HepG2 (cell line): ENCODE data around the gene RPS27L. TPM values are rescaled to one million over a fixed set of nuclear protein-coding genes. Genes with fewer than 3 reads are reported as not detected.

Experiments used
- ARNT ChIP-seq: fragments of 450-650 bp; IDR thresholded peaks from 2 replicates; pipeline ENCODE4 v1.6.1; 2017
- ASH2L ChIP-seq: fragments of 300-600, 200-600 bp; sonication (generic); IDR thresholded peaks from 2 replicates; pipeline ENCODE4 v1.7.0; 2017; ENCODE audit warnings: low read depth, mild to moderate bottlenecking, moderate library complexity, mixed read lengths, low read length; ENCODE audit not compliant: insufficient read length
- ATAD3A ChIP-seq: sonication (generic); formaldehyde crosslinking; IDR thresholded peaks from 2 replicates; pipeline ENCODE4 v1.4.0; 2020; ENCODE audit warnings: missing genetic modification reagents
- BCL6 ChIP-seq: IDR thresholded peaks from 2 replicates; pipeline ENCODE4 v1.6.1; 2016; ENCODE audit warnings: missing genetic modification reagents, missing compliant biosample characterization
- CCDC6 ChIP-seq: sonication (generic); formaldehyde crosslinking; IDR thresholded peaks from 2 replicates; pipeline ENCODE4 v1.8.1; 2022; ENCODE audit warnings: mild to moderate bottlenecking, missing genetic modification reagents, moderate library complexity
- DNMT1 ChIP-seq: sonication (generic); formaldehyde crosslinking; IDR thresholded peaks from 2 replicates; pipeline ENCODE4 v1.5.1; 2020; ENCODE audit warnings: mild to moderate bottlenecking, missing genetic modification reagents
- HNRNPLL ChIP-seq: fragments of 200-400 bp; formaldehyde crosslinking; IDR thresholded peaks from 2 replicates; pipeline ENCODE4 v1.6.1; 2017; ENCODE audit warnings: mild to moderate bottlenecking, low read depth, low read length; ENCODE audit not compliant: poor library complexity, severe bottlenecking
- JDP2 ChIP-seq: sonication (generic); formaldehyde crosslinking; IDR thresholded peaks from 2 replicates; pipeline ENCODE4 v1.8.1; 2022; ENCODE audit warnings: missing genetic modification reagents, borderline replicate concordance
- MTA3 ChIP-seq: sonication (generic); formaldehyde crosslinking; IDR thresholded peaks from 2 replicates; pipeline ENCODE4 v1.4.0; 2020; ENCODE audit warnings: missing genetic modification reagents
- POLR2AphosphoS2 ChIP-seq: IDR thresholded peaks from 2 replicates; pipeline ENCODE4 v1.6.1; 2011; ENCODE audit warnings: low read depth, low read length, improper control_type of control experiment
- RFXAP ChIP-seq: sonication (generic); formaldehyde crosslinking; IDR thresholded peaks from 2 replicates; pipeline ENCODE4 v1.4.0; 2020; ENCODE audit warnings: missing genetic modification reagents, borderline replicate concordance
- RNF2 ChIP-seq: fragments of 450-650 bp; conservative IDR thresholded peaks from 2 replicates; pipeline ENCODE4 v1.6.1; 2016; ENCODE audit warnings: low read depth
- SIN3B ChIP-seq: fragments of 150-350 bp; IDR thresholded peaks from 2 replicates; pipeline ENCODE4 v1.6.1; 2014; ENCODE audit warnings: low read length
- SP2 ChIP-seq: sonication (generic); formaldehyde crosslinking; IDR thresholded peaks from 2 replicates; pipeline ENCODE4 v1.5.1; 2020; ENCODE audit warnings: mild to moderate bottlenecking, missing genetic modification reagents
- TRIM24 ChIP-seq: sonication (generic); formaldehyde crosslinking; IDR thresholded peaks from 2 replicates; pipeline ENCODE4 v1.8.0; 2022; ENCODE audit warnings: mild to moderate bottlenecking, missing genetic modification reagents
- ZMYM2 ChIP-seq: sonication (generic); formaldehyde crosslinking; IDR thresholded peaks from 2 replicates; pipeline ENCODE4 v1.8.0; 2022; ENCODE audit warnings: mild to moderate bottlenecking, missing genetic modification reagents
- ZNF180 ChIP-seq: sonication (generic); formaldehyde crosslinking; IDR thresholded peaks from 2 replicates; pipeline ENCODE4 v1.4.0; 2020; ENCODE audit warnings: low read depth, missing genetic modification reagents, borderline replicate concordance
- ZNF296 ChIP-seq: sonication (generic); formaldehyde crosslinking; conservative IDR thresholded peaks from 2 replicates; pipeline ENCODE4 v1.5.0; 2020; ENCODE audit warnings: mild to moderate bottlenecking, missing genetic modification reagents
- ZNF496 ChIP-seq: sonication (generic); formaldehyde crosslinking; IDR thresholded peaks from 2 replicates; pipeline ENCODE4 v1.8.1; 2023; ENCODE audit warnings: mild to moderate bottlenecking, moderate library complexity, missing genetic modification reagents; ENCODE audit not compliant: insufficient replicate concordance
- ZNF510 ChIP-seq: sonication (generic); formaldehyde crosslinking; IDR thresholded peaks from 2 replicates; pipeline ENCODE4 v1.4.0; 2020; ENCODE audit warnings: low read depth, mild to moderate bottlenecking, missing genetic modification reagents
- ZNF564 ChIP-seq: sonication (generic); formaldehyde crosslinking; IDR thresholded peaks from 2 replicates; pipeline ENCODE4 v1.8.1; 2023; ENCODE audit warnings: mild to moderate bottlenecking, missing genetic modification reagents
- ZNF83 ChIP-seq: sonication (generic); formaldehyde crosslinking; IDR thresholded peaks from 2 replicates; pipeline ENCODE4 v1.4.0; 2020; ENCODE audit warnings: missing genetic modification reagents, mild to moderate bottlenecking, borderline replicate concordance
- polyA plus RNA-seq, 8 experiments: library from polyadenylated mRNA; depleted of rRNA in 3 of 8; stranded (reverse) in 7 of 8; unstranded in 1 of 8; fragments of >200 nt; fragmentation: Illumina TruSeq in 4 of 8; extraction: Trizol in 4 of 8; gene quantifications; 2 replicates each; pipeline versions ENCODE4 v1.2.1 to v1.2.3, GENCODE V29; 2011 to 2016; ENCODE audit warnings: low read depth in 4 of 8, missing spikeins in 1 of 8, mixed read lengths in 1 of 8; ENCODE audit not compliant: insufficient read depth in 1 of 8
- total RNA-seq, 5 experiments: library from RNA; depleted of rRNA; stranded (reverse); fragments of >200 nt; fragmentation: Illumina TruSeq; extraction: Trizol; gene quantifications; 2 replicates each; pipeline ENCODE4 v1.2.3, GENCODE V29; 2016; ENCODE audit warnings: low read depth in 1 of 5
- TF ChIP-seq, protein P1 (sequence below): sonication (generic); formaldehyde crosslinking; IDR thresholded peaks from 2 replicates; pipeline ENCODE4 v1.8.1; 2023; ENCODE audit warnings: mild to moderate bottlenecking, missing genetic modification reagents
- TF ChIP-seq, protein P2 (sequence below): sonication (generic); formaldehyde crosslinking; IDR thresholded peaks from 2 replicates; pipeline ENCODE4 v1.5.0; 2020; ENCODE audit warnings: missing genetic modification reagents, mild to moderate bottlenecking, borderline replicate concordance
- TF ChIP-seq, protein P3 (sequence below): sonication (generic); formaldehyde crosslinking; IDR thresholded peaks from 2 replicates; pipeline ENCODE4 v1.8.0; 2022; ENCODE audit warnings: missing genetic modification reagents, mild to moderate bottlenecking, borderline replicate concordance
- TF ChIP-seq, protein P4 (sequence below): sonication (generic); formaldehyde crosslinking; IDR thresholded peaks from 2 replicates; pipeline ENCODE4 v1.9.0; 2021; ENCODE audit warnings: missing genetic modification reagents, borderline replicate concordance

The RPS27L gene
- total and polyA plus RNA-seq, 2 of the 13 experiments (the other 11 are each of a cell fraction or from before 2014, with no cell fraction given): 231 to 433 TPM

DNA sequence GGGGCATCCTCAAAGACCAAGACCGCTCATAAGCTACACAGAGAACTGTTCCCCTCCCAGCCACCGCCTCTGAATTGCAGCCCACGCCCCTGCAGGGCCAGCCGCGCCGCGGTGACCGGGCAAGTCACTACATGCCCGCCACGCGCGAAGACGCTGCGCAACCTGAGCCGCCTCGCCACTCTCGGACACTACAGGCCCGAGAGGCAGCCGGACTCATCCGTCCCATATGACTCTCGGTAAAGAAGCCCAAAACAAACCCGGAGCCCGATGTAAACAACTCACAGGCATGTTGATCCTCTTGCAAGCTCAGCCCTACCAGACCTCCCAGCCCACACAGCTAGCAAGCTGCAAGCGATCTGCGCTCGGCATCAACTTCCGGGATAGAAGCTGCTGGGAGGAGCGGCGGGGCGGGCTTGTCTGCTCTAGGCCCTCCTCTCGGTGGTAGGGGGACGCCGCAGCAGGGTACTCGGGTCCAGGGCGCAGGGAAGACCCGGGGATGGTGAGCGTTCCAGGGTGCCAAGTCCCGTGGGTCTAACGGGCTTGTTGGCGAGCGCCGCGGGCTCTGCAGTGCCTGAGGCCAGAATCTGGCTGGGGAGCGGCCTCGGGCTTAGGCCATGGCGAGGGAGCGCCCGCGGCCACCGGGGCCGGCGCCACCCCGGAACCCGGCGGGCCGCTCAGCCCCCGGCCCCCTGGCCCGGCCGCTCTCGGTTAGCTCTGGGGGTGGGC, at the start of gene RPS27L (continued):
- TF ChIP-seq ZNF296 (CRISPR knock-in tag): peak; percentile 63; the same call in 1 of the 2 replicates
- TF ChIP-seq POLR2AphosphoS2: 0 out of 2 replicates have a peak, but pooled peaks have one; percentile 67
- no peak for TF ChIP-seq TRIM24 (CRISPR knock-in tag)
- TF ChIP-seq ZNF83: 0 out of 2 replicates have a peak, but pooled peaks have one; percentile 47
- TF ChIP-seq, protein P1, sequence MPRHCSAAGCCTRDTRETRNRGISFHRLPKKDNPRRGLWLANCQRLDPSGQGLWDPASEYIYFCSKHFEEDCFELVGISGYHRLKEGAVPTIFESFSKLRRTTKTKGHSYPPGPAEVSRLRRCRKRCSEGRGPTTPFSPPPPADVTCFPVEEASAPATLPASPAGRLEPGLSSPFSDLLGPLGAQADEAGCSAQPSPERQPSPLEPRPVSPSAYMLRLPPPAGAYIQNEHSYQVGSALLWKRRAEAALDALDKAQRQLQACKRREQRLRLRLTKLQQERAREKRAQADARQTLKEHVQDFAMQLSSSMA (CRISPR knock-in tag): no peak
- peak; percentile 53; the same call in 1 of the 2 replicates for TF ChIP-seq BCL6 (CRISPR knock-in tag)
- TF ChIP-seq HNRNPLL: peak; percentile 70
- TF ChIP-seq SIN3B: no peak
- TF ChIP-seq ASH2L: peak; percentile 52
- TF ChIP-seq ATAD3A (CRISPR knock-in tag): 0 out of 2 replicates have a peak, but pooled peaks have one; percentile 20
- TF ChIP-seq, protein P2, sequence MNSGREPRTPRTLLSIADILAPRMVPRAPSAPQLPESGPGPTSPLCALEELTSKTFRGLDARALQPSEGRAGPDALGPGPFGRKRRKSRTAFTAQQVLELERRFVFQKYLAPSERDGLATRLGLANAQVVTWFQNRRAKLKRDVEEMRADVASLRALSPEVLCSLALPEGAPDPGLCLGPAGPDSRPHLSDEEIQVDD (CRISPR knock-in tag): 0 out of 2 replicates have a peak, but pooled peaks have one; percentile 26
- no peak for TF ChIP-seq ZNF496 (CRISPR knock-in tag)
- 0 out of 2 replicates have a peak, but pooled peaks have one; percentile 25 for TF ChIP-seq CCDC6 (CRISPR knock-in tag)
- TF ChIP-seq MTA3 (CRISPR knock-in tag): no peak
- no peak for TF ChIP-seq SP2 (CRISPR knock-in tag)
- peak; percentile 76; the same call in 1 of the 2 replicates for TF ChIP-seq ZNF180 (CRISPR knock-in tag)
- TF ChIP-seq, protein P3, sequence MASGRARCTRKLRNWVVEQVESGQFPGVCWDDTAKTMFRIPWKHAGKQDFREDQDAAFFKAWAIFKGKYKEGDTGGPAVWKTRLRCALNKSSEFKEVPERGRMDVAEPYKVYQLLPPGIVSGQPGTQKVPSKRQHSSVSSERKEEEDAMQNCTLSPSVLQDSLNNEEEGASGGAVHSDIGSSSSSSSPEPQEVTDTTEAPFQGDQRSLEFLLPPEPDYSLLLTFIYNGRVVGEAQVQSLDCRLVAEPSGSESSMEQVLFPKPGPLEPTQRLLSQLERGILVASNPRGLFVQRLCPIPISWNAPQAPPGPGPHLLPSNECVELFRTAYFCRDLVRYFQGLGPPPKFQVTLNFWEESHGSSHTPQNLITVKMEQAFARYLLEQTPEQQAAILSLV (CRISPR knock-in tag): peak; percentile 84; the same call in 1 of the 2 replicates
- no peak for TF ChIP-seq JDP2 (CRISPR knock-in tag)
- peak; percentile 66; the same call in 1 of the 2 replicates for TF ChIP-seq DNMT1 (CRISPR knock-in tag)
- TF ChIP-seq, protein P4, sequence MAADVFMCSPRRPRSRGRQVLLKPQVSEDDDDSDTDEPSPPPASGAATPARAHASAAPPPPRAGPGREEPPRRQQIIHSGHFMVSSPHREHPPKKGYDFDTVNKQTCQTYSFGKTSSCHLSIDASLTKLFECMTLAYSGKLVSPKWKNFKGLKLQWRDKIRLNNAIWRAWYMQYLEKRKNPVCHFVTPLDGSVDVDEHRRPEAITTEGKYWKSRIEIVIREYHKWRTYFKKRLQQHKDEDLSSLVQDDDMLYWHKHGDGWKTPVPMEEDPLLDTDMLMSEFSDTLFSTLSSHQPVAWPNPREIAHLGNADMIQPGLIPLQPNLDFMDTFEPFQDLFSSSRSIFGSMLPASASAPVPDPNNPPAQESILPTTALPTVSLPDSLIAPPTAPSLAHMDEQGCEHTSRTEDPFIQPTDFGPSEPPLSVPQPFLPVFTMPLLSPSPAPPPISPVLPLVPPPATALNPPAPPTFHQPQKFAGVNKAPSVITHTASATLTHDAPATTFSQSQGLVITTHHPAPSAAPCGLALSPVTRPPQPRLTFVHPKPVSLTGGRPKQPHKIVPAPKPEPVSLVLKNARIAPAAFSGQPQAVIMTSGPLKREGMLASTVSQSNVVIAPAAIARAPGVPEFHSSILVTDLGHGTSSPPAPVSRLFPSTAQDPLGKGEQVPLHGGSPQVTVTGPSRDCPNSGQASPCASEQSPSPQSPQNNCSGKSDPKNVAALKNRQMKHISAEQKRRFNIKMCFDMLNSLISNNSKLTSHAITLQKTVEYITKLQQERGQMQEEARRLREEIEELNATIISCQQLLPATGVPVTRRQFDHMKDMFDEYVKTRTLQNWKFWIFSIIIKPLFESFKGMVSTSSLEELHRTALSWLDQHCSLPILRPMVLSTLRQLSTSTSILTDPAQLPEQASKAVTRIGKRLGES (CRISPR knock-in tag): 0 out of 2 replicates have a peak, but pooled peaks have one; percentile 24
- no peak for TF ChIP-seq ZNF510 (CRISPR knock-in tag)
- no peak for TF ChIP-seq ARNT
- no peak for TF ChIP-seq ZMYM2 (CRISPR knock-in tag)
- peak; percentile 92 for TF ChIP-seq RFXAP (CRISPR knock-in tag)
- TF ChIP-seq ZNF564 (CRISPR knock-in tag): no peak
- peak; percentile 57 for TF ChIP-seq RNF2
